Measurements from ENCODE around the gene LTBP1. TPM values are rescaled to one million over a fixed set of nuclear protein-coding genes. Genes with fewer than 3 reads are reported as not detected.

LTBP1 gene
- total and polyA plus RNA-seq, 10 of the 15 experiments (the other 5 are each of a cell fraction or from before 2014, with no cell fraction given): 0.01 to 0.28 (median 0.12) TPM; not detected in 2

DNA sequence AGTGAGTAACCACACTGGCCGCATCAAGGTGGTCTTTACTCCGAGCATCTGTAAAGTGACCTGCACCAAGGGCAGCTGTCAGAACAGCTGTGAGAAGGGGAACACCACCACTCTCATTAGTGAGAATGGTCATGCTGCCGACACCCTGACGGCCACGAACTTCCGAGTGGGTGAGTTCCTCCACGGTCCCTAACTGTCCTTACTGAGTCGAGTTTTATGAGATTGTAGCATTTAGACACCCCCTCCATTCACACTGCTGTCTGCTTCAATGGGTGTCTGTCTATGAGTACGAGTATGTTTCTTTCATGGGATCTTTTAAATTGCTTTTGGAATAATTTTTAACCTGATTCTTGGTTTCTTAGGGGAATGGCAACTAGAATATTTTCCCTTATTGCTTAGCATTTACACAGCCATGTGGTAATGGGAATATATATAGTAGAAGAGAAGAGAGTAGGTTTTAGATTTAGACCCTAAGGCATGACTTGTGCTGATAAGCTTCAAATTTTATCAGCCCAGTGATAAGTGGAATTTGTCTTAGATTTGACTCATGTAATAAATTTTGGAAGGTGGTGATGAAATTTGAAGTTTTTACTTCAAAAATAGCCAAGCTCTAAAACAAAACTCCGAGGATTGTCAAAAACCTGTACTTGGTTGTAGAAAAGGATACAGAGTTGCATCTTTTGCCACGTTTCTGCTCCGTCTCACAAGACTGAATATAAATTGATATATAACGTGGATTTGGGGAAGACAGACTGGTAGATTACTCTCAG, 188.2 kb downstream of the LTBP1 start (continued):
- no peak for TF ChIP-seq CEBPB (IDR thresholded peaks at IDR 0.05; ENCODE audit: borderline replicate concordance in 1 of 2, low read depth in 2 of 2, low read length in 2 of 2)
- TF ChIP-seq TCF12 (IDR thresholded peaks at IDR 0.05; ENCODE audit: low read depth, low read length): no peak
- TF ChIP-seq SMC3 (IDR thresholded peaks at IDR 0.05; ENCODE audit: borderline replicate concordance, low read length): no peak

DNA sequence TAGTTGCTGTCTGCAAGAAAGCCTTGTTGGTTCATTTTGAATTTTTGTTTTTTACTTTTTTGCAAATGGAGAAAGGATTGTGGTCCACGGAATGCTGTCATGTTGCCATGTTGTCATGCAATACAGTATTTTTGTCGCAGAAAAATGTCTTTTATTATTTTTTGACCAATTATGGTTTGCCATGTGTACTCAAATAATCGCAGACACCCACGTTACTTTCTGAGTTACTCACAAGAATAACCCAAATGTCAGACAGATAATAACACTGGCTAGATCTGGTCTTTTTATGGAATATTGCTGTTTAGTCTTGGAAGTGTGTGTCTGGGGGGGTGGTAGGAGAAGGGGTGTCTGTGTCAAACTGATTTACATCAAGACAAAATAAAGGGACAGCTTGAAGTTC, 188.9 kb downstream of the LTBP1 start:
- BruUV-seq (replicated peaks): no TSS peak
- Histone ChIP-seq H3K4me1 (ENCODE audit: control insufficient read depth, insufficient read depth, low read length) (no peaks in the 10 kb centered on the region), H3K36me3 (ENCODE audit: control insufficient read depth in 2 of 2, insufficient read depth in 2 of 2, low read length in 1 of 2) (no peaks in the 10 kb centered on the region), H3K27ac (ENCODE audit: control insufficient read depth, insufficient read depth) (no peak overlapping the region), H3K9ac (ENCODE audit: control insufficient read depth, insufficient read depth, low read length) (no peak overlapping the region), H4K20me1 (ENCODE audit: control insufficient read depth, insufficient read depth) (no peaks in the 10 kb centered on the region), H3K4me2 (ENCODE audit: control insufficient read depth, insufficient read depth) (no peak overlapping the region), H2AFZ (ENCODE audit: control insufficient read depth, low read depth, low read length) (no peak overlapping the region), H3K4me3 (no peak overlapping the region), H3K79me2 (ENCODE audit: control insufficient read depth, insufficient read depth, low read length) (no peaks in the 10 kb centered on the region), H3K9me3 (replicated peaks; ENCODE audit: control insufficient read depth, insufficient read depth, low read length) (no peaks in the 10 kb centered on the region), H3K27me3 (replicated peaks in 1 of 2; ENCODE audit: control insufficient read depth in 2 of 2, insufficient read depth in 2 of 2, low read length in 1 of 2) (peaks cover 0 to 2% of the 10 kb centered on the region in 2 experiments; a peak in 1 of 4 replicates)
- intact Hi-C loops (cut with micrococcal nuclease; ENCODE audit: unreplicated experiment): no loop called here
- no peak for DNase-seq (ENCODE audit: low read depth, low spot score)
- in situ Hi-C loops (cut with MboI): no loop called here
- ChIA-PET RAD21 (ENCODE audit: unreplicated experiment) (no interaction called here), CTCF (no interaction called here), POLR2A (no interaction called here), SMC1A (ENCODE audit: uncharacterized antibody, unreplicated experiment) (no interaction called here)
- TF ChIP-seq BMI1 (IDR thresholded peaks at IDR 0.05; ENCODE audit: borderline replicate concordance): no peak
- TF ChIP-seq EZH2 (IDR thresholded peaks at IDR 0.05; ENCODE audit: borderline replicate concordance, control insufficient read depth, low read depth, low read length): no peak
- no peak for TF ChIP-seq ZNF207 (IDR thresholded peaks at IDR 0.05; ENCODE audit: borderline replicate concordance)
- TF ChIP-seq BCLAF1 (IDR thresholded peaks at IDR 0.05): no peak
- TF ChIP-seq ZNF24 (IDR thresholded peaks at IDR 0.05): no peak
- no peak for TF ChIP-seq CHD2 (IDR thresholded peaks at IDR 0.05; ENCODE audit: borderline replicate concordance, low read depth, low read length)
- TF ChIP-seq CEBPB (IDR thresholded peaks at IDR 0.05; ENCODE audit: borderline replicate concordance in 1 of 2, low read depth in 2 of 2, low read length in 2 of 2): no peak
- WGBS (ENCODE audit: insufficient coverage, insufficient replicate concordance, low lambda C conversion rate, missing lambda C conversion rate): 11% methylated on average over 4 of the region's 4 CpGs
- ATAC-seq: no peak
- FAIRE-seq: no peak

All from GM12878 (cell line).